CD14-positive monocyte (primary cell): ENCODE measurements around the gene GCK. TPM values are rescaled to one million over a fixed set of nuclear protein-coding genes. Genes with fewer than 3 reads are reported as not detected.

Source experiments
- DNase-seq, 3 donors: peaks; one replicate each; pipeline ENCODE4 v3.0.0-alpha.2; 2011 to 2022
- H2AFZ ChIP-seq: 2 replicates; pipeline ENCODE4 v1.6.0; 2012; ENCODE audit warnings: mild to moderate bottlenecking, low read depth, low read length, inconsistent platforms; ENCODE audit not compliant: insufficient read depth, poor library complexity, severe bottlenecking
- H3K27ac ChIP-seq, 2 donors: 1 replicate in 1 of 2; 2 replicates in 1 of 2; pipeline ENCODE4 v1.5.1; 2012 to 2013; ENCODE audit warnings: low read length in 2 of 2, control low read depth in 1 of 2, inconsistent platforms in 1 of 2, low read depth in 1 of 2, mild to moderate bottlenecking in 1 of 2
- H3K27me3 ChIP-seq, 2 donors: one replicate each; pipeline versions ENCODE4 v1.6.0 to v1.6.1; 2011 to 2013; ENCODE audit warnings: low read length in 2 of 2; ENCODE audit not compliant: control insufficient read depth in 2 of 2, insufficient read depth in 2 of 2
- H3K36me3 ChIP-seq, 2 donors: replicated peaks in 1 of 2; 1 replicate in 1 of 2; 2 replicates in 1 of 2; pipeline versions ENCODE4 v1.5.1 to v1.6.1; 2012 to 2013; ENCODE audit warnings: low read length in 2 of 2, control low read depth in 1 of 2, inconsistent platforms in 1 of 2, mild to moderate bottlenecking in 1 of 2; ENCODE audit not compliant: insufficient read depth in 2 of 2, control insufficient read depth in 1 of 2
- H3K4me1 ChIP-seq, 2 donors: 1 replicate in 1 of 2; 2 replicates in 1 of 2; pipeline versions ENCODE4 v1.5.1 to v1.6.1; 2012 to 2013; ENCODE audit warnings: low read length in 2 of 2, control low read depth in 1 of 2, inconsistent platforms in 1 of 2, mild to moderate bottlenecking in 1 of 2, moderate library complexity in 1 of 2; ENCODE audit not compliant: insufficient read depth in 2 of 2, control insufficient read depth in 1 of 2
- H3K4me2 ChIP-seq: replicated peaks from 2 replicates; pipeline ENCODE3; 2012; ENCODE audit warnings: low read length, moderate library complexity, mild to moderate bottlenecking; ENCODE audit not compliant: poor library complexity, severe bottlenecking; ENCODE audit errors: extremely low read depth
- H3K4me3 ChIP-seq, 3 experiments: fragments of 200-600 bp in 1 of 3; sonication (generic) in 1 of 3; replicated peaks in 1 of 3; 1 replicate in 2 of 3; 2 replicates in 1 of 3; pipeline ENCODE4 v1.5.1; 2011 to 2013; ENCODE audit warnings: low read length in 3 of 3, mild to moderate bottlenecking in 3 of 3, control low read depth in 2 of 3, low read depth in 2 of 3, inconsistent platforms in 1 of 3, moderate library complexity in 1 of 3
- H3K79me2 ChIP-seq: 2 replicates; pipeline ENCODE4 v1.6.0; 2012; ENCODE audit warnings: mild to moderate bottlenecking, control low read depth, inconsistent platforms, low read length, moderate library complexity; ENCODE audit not compliant: insufficient read depth
- H3K9ac ChIP-seq: 2 replicates; pipeline ENCODE4 v1.6.0; 2017; ENCODE audit warnings: low read length, mild to moderate bottlenecking; ENCODE audit not compliant: insufficient read depth, poor library complexity, severe bottlenecking
- H3K9me3 ChIP-seq, 2 donors: replicated peaks in 1 of 2; 1 replicate in 1 of 2; 2 replicates in 1 of 2; pipeline versions ENCODE4 v1.5.1 to v1.6.1; 2012 to 2013; ENCODE audit warnings: low read length in 2 of 2, control low read depth in 1 of 2; ENCODE audit not compliant: control insufficient read depth in 1 of 2, insufficient read depth in 1 of 2
- H4K20me1 ChIP-seq: 2 replicates; pipeline ENCODE4 v1.6.0; 2012; ENCODE audit warnings: mild to moderate bottlenecking, low read length, control low read depth, moderate library complexity; ENCODE audit not compliant: insufficient read depth
- H3K27ac Mint-ChIP-seq, 7 donors: one replicate each; pipeline ENCODE4 v1.8.0; 2020; ENCODE audit warnings: mild to moderate bottlenecking in 7 of 7, mixed read lengths in 7 of 7, moderate library complexity in 6 of 7, inconsistent platforms in 2 of 7
- H3K27me3 Mint-ChIP-seq, 3 donors: one replicate each; pipeline ENCODE4 v1.8.0; 2021 to 2022; ENCODE audit warnings: low read depth in 3 of 3, mild to moderate bottlenecking in 3 of 3, mixed read lengths in 3 of 3, moderate library complexity in 3 of 3, inconsistent platforms in 1 of 3
- H3K36me3 Mint-ChIP-seq, 2 donors: one replicate each; pipeline ENCODE4 v1.8.0; 2020; ENCODE audit warnings: mixed read lengths in 2 of 2, inconsistent platforms in 1 of 2, mild to moderate bottlenecking in 1 of 2
- H3K4me1 Mint-ChIP-seq: one replicate; pipeline ENCODE4 v1.8.0; 2020; ENCODE audit warnings: mild to moderate bottlenecking, mixed read lengths
- H3K4me3 Mint-ChIP-seq, 2 donors: one replicate each; pipeline ENCODE4 v1.8.0; 2020; ENCODE audit warnings: mild to moderate bottlenecking in 2 of 2, mixed read lengths in 2 of 2, moderate library complexity in 1 of 2
- H3K9me3 Mint-ChIP-seq, 7 donors: one replicate each; pipeline ENCODE4 v1.8.0; 2020 to 2022; ENCODE audit warnings: mixed read lengths in 7 of 7, mild to moderate bottlenecking in 6 of 7, moderate library complexity in 6 of 7, inconsistent platforms in 2 of 7
- WGBS: methylation state at CpG from one replicate; pipeline ENCODE4 v1.1.5; 2013; ENCODE audit warnings: missing lambda C conversion rate; ENCODE audit not compliant: insufficient coverage; 5-methylcytosine and 5-hydroxymethylcytosine counted together
- intact Hi-C, 2 donors: fragments of 100-400 bp; cut with micrococcal nuclease; formaldehyde crosslinking; loops; one replicate each; pipeline versions ENCODE4 v1.15.0 to v1.15.1; 2023
- polyA plus RNA-seq, 3 donors: library from polyadenylated mRNA; depleted of rRNA in 1 of 3; unstranded in 2 of 3; stranded (reverse) in 1 of 3; fragments of 300-500 nt in 2 of 3; fragments of >200 nt in 1 of 3; fragmentation: Illumina TruSeq in 2 of 3; gene quantifications; 1 replicate in 2 of 3; 2 replicates in 1 of 3; pipeline ENCODE4 v1.2.3, GENCODE V29; 2012 to 2021
- TF ChIP-seq, protein P1 (sequence below): fragments of 200-600 bp; IDR thresholded peaks from one replicate; pipeline ENCODE4 v1.8.0; 2022; ENCODE audit warnings: antibody characterized with exemption, mild to moderate bottlenecking

Gene GCK
- polyA plus RNA-seq, 3 donors: not detected

DNA sequence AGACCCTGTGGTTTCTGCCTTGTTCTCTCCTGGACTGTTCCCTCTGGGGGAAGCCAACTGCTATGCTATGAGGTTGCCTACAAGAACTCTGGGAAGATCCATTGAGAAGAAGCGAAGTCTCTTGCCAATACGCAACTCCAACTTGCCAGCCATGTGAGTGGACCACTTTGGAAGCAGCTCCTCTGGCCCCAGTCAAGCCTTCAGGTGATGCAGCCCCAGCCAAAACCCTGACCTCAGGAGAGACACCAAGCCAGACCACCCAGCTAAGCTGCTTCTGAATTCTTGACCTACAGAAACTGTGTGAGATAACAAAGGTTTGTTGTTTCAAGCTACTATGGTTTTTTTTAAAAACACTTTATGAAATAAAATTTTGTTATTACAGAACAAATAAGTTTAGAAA, 27.9 kb downstream of the GCK start:
- Histone ChIP-seq H3K4me2 (no peak overlapping the region), H3K9me3 (peaks cover 0 to 3% of the 10 kb centered on the region in 2 donors), H3K27me3 (no peaks in the 10 kb centered on the region), H3K27ac (no peak overlapping the region), H2AFZ (no peak overlapping the region), H3K4me1 (no peaks in the 10 kb centered on the region), H3K9ac (no peak overlapping the region), H4K20me1 (no peaks in the 10 kb centered on the region), H3K4me3 (no peak overlapping the region), H3K79me2 (no peaks in the 10 kb centered on the region), H3K36me3 (no peaks in the 10 kb centered on the region)
- intact Hi-C loops: no loop called here
- 100% methylated on average over 2 of the region's 2 CpGs for WGBS
- peaks cover 5 to 8% (median 7%) of the 10 kb centered on the region in 3 donors for H3K27me3 Mint-ChIP-seq
- no peak overlapping the region for H3K4me3 Mint-ChIP-seq
- peaks cover 0 to 9% (median 4%) of the 10 kb centered on the region in 7 donors for H3K9me3 Mint-ChIP-seq
- H3K4me1 Mint-ChIP-seq: no peaks in the 10 kb centered on the region
- TF ChIP-seq, protein P1, sequence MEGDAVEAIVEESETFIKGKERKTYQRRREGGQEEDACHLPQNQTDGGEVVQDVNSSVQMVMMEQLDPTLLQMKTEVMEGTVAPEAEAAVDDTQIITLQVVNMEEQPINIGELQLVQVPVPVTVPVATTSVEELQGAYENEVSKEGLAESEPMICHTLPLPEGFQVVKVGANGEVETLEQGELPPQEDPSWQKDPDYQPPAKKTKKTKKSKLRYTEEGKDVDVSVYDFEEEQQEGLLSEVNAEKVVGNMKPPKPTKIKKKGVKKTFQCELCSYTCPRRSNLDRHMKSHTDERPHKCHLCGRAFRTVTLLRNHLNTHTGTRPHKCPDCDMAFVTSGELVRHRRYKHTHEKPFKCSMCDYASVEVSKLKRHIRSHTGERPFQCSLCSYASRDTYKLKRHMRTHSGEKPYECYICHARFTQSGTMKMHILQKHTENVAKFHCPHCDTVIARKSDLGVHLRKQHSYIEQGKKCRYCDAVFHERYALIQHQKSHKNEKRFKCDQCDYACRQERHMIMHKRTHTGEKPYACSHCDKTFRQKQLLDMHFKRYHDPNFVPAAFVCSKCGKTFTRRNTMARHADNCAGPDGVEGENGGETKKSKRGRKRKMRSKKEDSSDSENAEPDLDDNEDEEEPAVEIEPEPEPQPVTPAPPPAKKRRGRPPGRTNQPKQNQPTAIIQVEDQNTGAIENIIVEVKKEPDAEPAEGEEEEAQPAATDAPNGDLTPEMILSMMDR: no peak
- no peaks in the 10 kb centered on the region for H3K36me3 Mint-ChIP-seq
- no peak overlapping the region for H3K27ac Mint-ChIP-seq
- no peak for DNase-seq

DNA sequence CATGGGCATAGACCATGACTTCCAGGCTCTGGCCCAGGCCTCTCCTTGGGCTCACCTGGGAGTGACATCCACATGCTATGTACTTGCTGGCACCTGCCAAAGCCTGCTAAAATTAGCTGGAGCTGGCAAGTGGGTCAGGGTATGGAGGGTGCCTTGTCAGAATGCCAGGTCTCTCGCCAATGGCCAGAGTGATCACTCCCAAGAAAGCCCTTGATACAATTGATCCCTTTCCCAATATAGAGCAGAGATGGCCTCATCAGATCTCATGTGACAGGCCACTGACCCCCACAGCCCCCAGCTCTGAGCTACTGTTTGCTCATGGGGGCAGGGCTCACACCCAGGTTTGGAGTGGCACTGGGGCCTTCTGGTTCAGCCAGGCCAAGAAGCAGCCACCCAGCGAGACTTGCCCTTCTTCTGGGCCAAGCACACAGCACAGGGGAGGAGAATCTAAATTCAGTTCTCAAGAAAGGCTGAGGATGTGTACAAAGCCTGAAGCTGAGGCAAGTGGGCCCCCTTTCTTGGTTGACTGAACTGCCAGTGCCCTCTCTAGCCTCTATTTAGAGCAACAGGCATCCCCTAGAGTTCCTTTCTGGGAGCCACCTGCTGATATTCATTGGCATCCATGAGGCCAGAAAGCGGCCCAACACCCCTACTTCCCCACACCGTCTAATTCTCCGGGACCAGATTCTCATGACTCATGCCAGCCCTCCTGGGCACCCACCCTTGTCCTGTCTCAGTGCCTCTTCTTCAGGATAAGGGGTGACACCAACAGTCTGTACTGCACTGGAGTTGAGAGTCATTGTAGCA, 29.2 kb downstream of the GCK start:
- no peaks in the 10 kb centered on the region for H4K20me1 ChIP-seq
- no peak overlapping the region for H3K27ac Mint-ChIP-seq
- 100% methylated on average over 3 of the region's 5 CpGs for WGBS
- no peaks in the 10 kb centered on the region for H3K4me1 Mint-ChIP-seq
- no peak for DNase-seq
- no peaks in the 10 kb centered on the region for H3K4me1 ChIP-seq
- intact Hi-C loops: no loop called here
- no peaks in the 10 kb centered on the region for H3K36me3 ChIP-seq
- H3K79me2 ChIP-seq: no peaks in the 10 kb centered on the region
- peaks cover 5 to 6% (median 5%) of the 10 kb centered on the region in 3 donors for H3K27me3 Mint-ChIP-seq
- H3K4me3 Mint-ChIP-seq: no peak overlapping the region
- no peak overlapping the region for H3K9ac ChIP-seq
- no peak overlapping the region for H3K4me3 ChIP-seq
- peaks cover 0 to 9% (median 4%) of the 10 kb centered on the region in 7 donors for H3K9me3 Mint-ChIP-seq
- no peaks in the 10 kb centered on the region for H3K36me3 Mint-ChIP-seq
- H3K9me3 ChIP-seq: peaks cover 0 to 3% of the 10 kb centered on the region in 2 donors
- H3K27me3 ChIP-seq: no peaks in the 10 kb centered on the region
- no peak overlapping the region for H2AFZ ChIP-seq
- no peak overlapping the region for H3K27ac ChIP-seq
- H3K4me2 ChIP-seq: no peak overlapping the region
- TF ChIP-seq, protein P1: no peak
